GM18502 (cell line): Measurements from ENCODE around the gene PERP.
"Not testable (repeated sequence)": the region's sequence is repeated elsewhere in the genome, so short reads cannot be mapped to it uniquely, and the experiment has no call there.

Source experiments
- ATAC-seq: cut with Tn5 transposase; IDR thresholded peaks from one replicate; pipeline ENCODE4 v1.9.1; 2021; ENCODE audit warnings: mild to moderate bottlenecking; ENCODE audit not compliant: unreplicated experiment, poor library complexity

The PERP gene

DNA sequence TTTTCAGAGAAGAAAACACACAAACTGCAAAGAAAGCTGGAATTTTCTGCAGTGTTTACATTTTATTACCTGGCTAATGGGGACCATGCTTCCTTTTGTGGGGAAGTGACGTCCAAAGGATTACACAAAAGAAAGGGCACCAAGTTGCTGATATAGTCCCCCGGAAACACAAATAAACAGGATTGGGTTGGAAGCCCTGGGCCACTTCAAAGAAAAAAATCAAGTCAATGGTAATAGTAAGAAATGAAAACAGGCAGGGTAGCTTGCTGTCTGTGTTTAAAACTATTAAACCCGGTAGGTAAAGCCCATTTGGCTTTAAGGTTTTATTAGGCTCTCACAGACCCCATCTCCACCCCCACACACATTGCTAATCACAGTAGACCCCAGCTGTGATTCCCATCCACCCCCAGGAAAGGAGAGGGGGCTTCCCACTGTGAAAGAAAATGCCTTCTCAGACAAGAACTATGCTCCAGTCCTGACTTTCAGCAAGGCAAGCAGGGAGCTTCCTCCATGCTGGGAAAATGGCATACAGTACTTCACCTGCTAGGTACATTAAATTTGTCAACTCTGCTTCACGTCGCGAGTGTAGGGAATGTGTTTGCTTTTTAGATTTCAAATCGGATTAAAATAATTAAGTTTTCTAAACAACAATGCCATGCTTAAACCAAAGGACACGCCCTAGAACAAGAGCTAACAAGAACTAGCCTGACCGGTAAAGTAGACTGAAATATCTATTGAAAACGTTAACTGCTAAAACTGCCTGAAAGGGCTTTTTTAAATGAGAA, 1.1 kb downstream of the PERP start:
- no peak for ATAC-seq

DNA sequence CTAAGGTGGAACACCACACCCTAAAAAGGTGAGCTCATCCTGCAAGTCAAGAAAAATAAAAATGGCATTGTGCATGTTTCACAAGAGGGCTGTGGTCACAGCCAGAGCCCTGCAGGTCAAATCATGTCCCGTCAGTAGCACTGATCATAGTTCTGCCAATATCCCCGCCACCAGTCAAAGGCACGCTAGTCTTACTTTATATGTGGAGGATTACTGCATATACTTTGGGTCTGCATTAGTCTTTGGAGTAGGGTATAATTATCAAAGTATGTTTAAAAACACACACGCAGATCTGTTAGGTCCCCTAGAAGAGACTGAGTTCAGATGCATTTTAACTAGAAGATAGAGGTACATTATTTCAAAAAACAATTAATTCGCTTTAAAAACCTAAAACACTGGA, 1.8 kb downstream of the PERP start:
- ATAC-seq: no peak

DNA sequence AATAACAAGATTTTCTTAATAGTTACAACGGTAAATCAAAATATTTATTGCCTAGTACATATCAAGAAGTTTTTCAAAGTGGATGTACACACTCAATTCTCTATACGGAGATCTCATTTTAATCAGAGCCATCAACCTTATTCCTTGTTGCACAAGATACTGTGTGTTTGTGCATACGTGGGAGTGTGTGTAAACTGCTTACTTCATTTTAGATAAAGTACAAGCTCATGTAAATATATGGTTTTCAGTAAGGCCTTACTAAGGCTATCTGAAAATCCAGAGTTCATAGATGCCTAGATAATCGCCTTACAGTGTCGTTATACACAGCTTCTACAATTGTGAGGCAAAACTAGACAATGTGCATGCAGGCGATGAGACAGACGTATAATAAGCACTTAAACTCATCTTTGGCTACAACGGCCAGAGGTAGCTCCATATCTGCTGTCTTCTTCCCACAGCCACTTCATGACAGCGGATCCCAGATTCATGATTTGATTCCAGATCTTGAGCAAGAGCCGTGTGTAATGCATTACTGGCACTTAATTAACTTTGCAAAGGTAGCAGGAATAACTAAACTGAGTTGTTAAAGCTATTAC, 2.5 kb downstream of the PERP start:
- ATAC-seq: no peak

DNA sequence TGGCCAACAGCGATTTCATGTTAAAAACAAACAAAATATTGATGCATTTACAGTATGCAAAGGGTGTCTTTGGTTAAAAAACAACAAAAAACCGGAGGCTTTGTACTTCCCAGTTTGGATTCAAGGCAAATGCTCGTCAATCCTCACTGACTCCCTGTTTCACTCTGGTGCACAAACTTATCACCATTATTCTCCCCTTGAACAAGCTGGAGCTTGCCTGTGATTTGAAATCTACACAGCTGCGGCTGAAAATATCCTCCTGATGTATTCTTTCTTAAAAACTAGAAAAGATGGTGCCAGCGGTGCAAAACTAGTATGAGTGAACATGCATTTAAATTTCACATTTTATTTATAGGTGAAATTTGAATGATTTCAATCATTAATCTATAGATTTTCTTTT, 3.3 kb downstream of the PERP start:
- no peak for ATAC-seq

DNA sequence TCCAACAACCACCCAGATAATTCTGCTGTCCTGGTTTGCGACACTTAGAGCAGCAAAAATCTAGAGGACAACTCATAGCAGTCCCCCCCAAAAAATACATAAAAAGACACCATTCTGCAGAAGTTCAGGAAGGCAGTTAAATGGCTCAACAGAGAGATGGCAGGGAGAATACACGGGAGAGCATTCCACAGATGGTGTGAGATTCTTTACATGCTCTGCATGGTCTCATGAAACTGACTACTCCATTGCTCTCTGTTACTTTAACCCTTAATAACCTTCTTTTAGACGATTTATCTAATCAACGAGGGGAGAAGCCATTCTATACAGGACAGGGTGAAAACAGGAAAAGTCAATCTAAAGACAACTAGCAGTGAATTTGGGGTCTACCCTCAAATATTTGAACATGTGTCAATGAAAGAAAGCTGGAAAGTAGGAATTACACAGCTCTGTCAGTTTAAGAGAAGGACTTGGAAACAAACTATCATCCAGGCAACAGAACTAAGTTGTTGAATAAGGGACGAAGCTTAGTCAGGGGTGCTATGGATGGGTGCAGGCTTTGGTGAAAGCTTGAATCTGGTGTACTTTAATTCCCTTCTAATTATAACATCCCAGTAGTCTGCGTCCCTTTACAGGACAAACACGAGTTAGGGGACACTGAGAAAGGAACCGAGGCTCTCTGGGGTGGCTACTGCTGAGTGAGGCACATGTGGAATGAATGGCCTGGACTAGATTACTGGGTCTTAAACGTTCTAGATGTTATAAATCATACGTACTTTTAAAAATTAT, 5.1 kb downstream of the PERP start:
- ATAC-seq: no peak

DNA sequence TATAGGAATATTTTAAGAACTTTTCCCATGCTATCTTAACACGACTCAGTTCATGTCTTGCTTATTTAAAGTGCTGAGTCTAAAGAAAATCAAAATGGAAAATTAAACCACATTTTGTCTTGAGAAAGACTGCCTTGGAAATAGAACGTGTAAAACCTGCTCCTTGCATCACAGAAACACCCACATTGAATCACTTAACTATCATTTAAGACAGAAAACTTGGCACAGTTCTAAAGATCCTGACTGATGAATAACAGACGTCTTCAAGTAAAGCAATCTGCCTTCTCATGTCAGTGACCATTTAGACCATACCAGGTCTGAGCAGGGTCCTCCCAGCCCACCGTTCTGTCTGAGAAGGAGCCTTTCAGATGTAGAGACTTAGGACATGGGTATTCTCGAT, 7.4 kb downstream of the PERP start:
- ATAC-seq: no peak

DNA sequence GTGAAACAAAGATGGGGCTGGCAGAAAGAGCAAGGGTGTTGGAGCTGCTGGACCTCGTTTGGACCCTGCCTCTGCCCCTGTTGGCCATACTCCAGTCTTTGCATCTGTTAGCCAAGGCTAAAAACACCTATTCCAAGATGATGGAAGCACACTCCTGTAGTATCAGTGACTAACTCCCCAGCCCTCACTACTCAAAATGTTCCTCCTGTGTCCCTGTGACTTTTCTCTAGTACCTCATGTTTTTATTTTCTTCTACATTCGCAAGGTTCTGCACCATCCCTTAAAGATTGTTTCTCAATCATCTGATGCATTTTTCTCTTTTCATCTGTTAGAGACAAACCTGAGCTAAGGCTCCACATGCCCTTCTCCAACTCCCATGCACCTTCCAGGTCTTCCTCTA, 8.9 kb downstream of the PERP start:
- ATAC-seq: no peak

DNA sequence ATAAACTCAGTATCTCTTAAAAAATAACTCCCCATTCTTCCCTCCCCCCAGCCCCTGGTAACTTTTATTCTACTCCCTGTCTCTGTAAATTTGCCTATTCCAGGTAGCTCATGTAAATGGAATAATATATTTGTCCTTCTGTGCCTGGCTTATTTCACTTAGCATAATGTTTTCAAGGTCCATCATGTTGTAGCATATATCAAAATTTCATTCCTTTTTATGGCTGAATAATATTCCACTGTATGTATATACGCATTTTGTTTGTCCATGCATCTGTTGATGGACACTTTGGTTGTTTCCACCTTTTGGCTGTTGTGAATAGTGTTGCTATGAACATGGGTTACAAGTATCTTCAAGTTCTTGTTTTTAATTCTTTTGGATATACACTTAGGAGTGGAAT, 13.0 kb downstream of the PERP start:
- no peak for ATAC-seq

DNA sequence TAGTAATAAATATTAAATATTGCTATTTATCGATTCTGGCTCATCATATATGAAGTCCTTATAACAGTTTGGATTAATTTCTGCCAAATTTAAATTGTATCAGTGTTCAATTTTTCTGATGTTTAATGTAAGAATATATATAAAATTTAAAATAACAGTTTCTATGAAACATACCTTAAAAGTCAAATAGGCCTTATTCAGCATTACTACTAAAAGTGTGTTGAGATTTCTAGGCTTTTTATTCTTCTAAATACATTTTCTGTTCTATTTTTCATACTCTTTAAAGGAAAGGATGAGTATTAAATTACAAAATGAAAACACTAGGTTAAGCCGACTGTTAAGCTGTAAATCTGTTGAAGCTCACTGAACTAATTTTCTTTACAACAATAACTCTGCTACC, 13.6 kb downstream of the PERP start:
- no peak for ATAC-seq

DNA sequence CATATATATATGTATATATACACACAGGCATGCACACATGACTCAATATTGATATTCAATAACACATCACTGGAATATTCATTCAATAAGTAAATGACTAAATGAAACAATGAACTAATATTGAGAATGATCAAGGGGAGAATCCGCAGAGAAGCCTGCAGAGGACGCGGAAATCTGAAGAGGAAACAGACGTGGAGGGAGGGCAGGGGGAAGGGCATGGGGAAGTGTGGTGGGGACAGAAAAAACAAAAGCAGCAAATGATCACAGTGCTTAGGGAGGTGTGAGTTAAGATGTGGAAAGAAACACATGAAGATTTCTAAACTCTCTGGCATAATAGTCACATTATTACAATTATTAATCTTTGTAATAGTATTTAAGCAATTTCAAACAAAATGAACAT, 14.5 kb downstream of the PERP start:
- ATAC-seq: no peak

DNA sequence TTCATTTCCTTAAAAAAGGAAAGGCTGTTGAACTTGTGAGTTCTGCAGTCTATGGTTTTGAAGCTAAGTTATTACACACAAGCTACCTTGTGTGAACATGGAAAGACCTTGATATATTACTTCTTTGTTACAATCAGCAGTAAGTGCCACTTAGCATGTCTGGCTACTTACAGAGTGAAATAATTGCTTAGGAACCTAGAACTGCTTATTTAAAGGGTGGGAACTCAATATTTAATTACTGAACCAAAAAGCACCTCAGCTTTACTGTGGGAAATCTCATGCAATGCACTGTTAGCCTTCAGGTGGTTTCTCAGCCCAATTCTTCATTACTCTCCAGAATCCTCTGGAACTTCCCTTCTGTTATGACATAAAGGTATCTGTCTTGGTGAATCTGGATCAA, 17.9 kb downstream of the PERP start:
- no peak for ATAC-seq

DNA sequence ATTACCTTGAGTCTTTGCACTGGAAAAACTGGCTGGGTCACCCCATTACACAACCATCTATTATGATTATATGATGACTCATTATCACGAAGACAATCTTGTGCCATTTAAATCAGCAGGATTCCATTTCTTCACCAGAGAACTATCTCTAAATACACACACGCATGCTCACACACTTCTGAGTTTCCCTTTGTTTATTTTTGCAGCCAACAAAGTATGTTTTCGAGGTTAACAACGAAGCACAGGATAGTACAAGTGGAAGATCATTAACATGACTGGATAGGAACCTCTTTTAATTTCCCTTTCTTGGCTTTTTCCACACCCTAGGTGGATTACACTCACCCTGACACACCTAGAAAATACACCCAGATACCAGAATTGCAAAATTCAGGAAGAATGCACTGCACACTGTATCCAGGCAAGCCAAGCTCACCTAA, 18.9 kb downstream of the PERP start:
- ATAC-seq: no peak

DNA sequence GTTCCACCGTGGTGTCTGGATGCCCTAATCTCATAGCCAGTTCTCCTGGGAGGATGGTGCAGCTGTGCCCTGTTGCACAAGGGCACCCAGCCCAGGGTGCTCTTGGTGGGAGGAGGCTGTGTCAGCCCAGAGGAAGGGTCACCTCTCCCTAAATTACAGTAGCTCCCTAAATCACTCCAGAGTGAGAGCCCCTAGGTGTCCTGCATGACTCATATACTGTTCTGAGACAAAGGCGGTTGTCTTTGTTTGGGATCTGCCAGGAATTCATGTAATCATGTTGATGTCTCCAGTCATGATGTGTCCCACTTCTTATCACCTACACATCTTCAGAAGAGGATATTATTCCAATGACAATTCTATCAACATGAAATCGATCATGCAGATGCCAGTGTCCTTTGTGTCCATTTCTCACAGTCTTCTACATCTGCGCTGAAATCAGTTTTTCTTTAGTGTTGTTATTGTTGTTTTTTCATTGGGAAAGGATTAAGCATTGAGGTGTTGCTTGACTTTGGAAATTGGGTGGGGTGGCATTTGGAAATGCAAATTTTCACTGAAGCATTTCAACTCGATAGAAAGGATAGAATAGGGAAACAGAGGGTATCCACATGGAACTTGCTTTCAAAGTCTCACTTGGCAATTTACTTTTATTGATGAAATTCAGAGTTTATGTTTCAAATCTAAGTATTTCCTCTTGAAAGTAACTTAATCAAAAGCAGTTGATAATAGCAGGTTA, 19.5 kb downstream of the PERP start:
- no peak for ATAC-seq

DNA sequence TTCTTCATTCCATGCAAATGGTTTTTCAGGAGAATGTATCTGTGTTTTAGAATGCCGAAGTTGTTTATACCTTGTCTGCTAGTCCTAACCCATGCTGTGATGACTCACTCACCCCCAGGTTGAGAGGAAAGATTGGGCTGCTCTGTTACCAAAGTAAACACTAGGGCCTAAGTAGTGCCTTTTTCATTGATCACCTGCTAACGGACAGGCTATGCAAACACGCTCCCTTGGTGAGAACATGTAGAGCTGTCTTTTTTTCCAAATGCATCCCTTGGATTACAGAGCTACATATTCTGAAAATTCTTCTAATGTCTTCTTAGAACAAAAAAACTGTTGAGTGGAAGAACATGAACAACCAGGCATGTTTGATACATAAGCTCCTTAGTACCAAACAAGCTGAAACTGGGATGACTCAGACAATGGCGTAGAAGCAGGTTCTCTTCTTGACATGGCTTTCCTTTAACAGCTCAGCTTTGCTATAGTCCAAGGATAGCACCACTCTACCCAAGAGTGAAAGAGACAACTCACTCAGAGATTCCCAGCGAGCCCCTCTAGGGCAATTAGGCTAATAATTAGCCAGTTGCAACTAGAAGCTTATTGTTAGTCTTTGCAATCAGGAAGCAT, 20.5 kb downstream of the PERP start:
- no peak for ATAC-seq

DNA sequence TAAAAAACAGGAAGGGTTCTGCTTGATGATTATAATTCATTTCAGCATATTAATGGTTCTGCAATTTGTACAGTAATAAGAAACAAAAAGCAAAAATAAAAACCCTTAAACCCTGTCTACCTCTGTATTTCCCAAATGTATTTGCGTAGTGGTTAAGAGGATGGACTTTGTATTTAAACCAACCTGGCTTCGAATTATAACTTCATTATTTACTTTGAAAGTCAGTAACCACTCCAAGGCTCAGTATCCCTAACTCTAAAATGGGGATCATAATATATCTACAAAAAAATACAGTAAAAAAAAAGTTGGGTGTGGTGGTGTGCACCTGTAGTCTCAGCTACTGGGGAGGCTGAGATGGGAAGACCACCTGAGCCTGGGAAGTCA, 21.4 kb downstream of the PERP start:
- ATAC-seq: no peak

DNA sequence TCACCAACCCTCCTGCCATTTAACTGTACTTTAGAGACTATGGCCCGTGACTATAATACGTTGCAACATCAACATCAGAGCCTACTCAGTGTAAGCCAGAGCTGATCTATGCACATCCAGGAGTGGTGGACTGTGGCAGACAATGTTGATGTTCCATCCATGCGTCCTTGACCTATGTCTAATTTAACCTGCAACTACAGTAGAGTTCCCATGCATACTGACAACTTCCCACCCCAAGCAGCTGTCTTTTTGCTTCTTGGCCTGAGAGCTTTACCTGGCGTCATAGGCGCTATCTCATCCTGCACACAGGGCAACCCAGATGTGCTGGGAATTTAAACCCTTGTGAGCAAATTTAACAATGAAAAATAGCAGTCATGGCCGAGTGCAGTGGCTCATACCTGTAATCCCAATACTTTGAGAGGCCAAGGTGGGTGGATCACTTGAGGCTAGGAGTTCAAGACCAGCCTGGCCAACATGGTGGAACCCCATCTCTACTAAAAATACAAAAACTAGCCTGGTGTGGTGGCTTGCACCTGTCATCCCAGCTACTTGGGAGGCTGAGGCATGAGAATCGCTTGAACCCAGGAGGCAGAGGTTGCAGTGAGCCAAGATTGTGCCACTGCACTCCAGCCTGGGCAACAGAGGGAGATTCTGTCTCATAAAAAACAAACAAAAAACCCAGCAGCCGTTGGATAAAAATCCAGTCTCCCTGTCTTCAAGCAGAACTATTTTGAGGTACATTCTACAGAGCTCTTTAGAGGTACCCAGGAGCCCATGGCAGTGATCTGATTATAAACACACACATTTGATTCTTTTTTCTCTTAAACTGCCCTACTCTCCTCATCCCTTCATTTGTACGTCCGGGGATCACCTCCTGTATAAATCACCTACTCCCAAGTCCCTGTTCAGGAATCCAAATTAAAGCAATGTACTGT, 22.0 kb downstream of the PERP start:
- ATAC-seq: no peak

DNA sequence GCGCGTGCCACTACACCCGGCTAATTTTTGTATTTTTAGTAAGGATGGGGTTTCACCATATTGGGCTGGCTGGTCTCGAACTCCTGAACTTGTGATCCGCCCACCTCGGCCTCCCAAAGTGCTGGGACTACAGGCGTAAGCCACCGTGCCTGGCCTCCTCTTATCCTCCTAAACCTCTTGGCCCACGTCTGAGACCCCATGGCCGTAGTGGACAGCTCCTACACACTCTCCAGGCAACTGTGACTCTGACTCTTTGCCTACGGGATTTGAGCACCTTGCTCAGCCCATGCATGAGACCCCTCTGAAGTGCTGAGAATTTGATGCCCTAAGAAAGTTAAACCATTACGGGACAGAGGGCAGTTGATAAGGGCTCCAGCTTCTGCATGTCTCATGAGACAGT, 25.0 kb downstream of the PERP start:
- no peak for ATAC-seq

DNA sequence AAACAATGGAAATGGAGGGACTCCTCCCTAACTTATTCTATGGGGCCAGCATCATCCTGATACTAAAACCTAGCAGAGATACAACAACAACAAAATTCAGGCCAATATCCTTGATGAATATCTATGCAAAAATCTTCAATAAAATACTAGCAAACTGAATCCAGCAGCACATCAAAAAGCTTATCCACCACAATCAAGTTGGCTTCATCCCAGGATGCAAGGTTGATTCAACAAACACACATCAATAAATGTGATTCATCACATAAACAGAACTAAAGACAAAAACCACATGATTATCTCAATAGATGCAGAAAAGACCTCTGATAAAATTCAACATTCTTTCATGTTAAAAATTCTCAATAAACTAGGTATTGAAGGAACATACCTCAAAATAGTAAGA, 27.7 kb downstream of the PERP start:
- not testable (repeated sequence) for ATAC-seq

DNA sequence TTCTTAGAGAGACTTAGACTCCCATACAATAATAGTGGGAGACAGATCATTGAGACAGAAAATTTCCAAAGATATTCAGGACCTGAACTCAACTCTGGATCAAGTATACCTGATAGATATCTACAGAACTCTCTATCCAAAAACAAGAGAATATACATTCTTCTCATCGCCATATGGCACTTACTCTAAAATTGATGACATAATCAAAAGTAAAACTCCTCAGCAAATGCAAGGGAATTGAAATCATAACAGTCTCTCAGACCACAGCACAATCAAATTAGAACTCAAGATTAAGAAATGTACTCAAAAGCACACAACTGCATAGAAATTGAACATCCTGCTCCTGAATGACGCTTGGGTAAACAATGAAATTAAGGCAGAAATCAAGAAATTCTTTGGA, 28.7 kb downstream of the PERP start:
- ATAC-seq: no peak
